ENCODE data around the gene SPPL2C.

GRCh38 chr17:45876539-45876938 lies 31.9 kb downstream of the SPPL2C start:
- TF ChIP-seq FOS (IDR thresholded peaks at IDR 0.05; ENCODE audit: borderline replicate concordance, extremely low read depth, insufficient read length) (no peak), CTCF (IDR thresholded peaks at IDR 0.05 in 2 of 3, conservative IDR thresholded peaks at IDR 0.05 in 1 of 3; ENCODE audit: control insufficient read depth in 2 of 3, extremely low read depth in 1 of 3, insufficient read depth in 1 of 3, low read depth in 3 of 3, low read length in 3 of 3) (no peak), NFIC (IDR thresholded peaks at IDR 0.05; ENCODE audit: low read depth, low read length) (no peak), IKZF1 (conservative IDR thresholded peaks at IDR 0.05) (no peak), YY1 (IDR thresholded peaks at IDR 0.05; ENCODE audit: low read depth, low read length) (no peak), CEBPB (IDR thresholded peaks at IDR 0.05; ENCODE audit: borderline replicate concordance in 1 of 2, low read depth in 2 of 2, low read length in 2 of 2) (no peak), PAX5 (IDR thresholded peaks at IDR 0.05; ENCODE audit: borderline replicate concordance, low read depth, low read length) (no peak), CREB1 (IDR thresholded peaks at IDR 0.05; ENCODE audit: low read depth) (no peak), GABPA (IDR thresholded peaks at IDR 0.05; ENCODE audit: low read depth) (no peak), NRF1 (conservative IDR thresholded peaks at IDR 0.05; ENCODE audit: low read depth, low read length) (no peak), SPI1 (IDR thresholded peaks at IDR 0.05; ENCODE audit: borderline replicate concordance, insufficient read depth, low read depth, low read length) (no peak), ZSCAN29 (IDR thresholded peaks at IDR 0.05) (no peak), POLR2A (IDR thresholded peaks at IDR 0.05; ENCODE audit: low read depth, low read length) (no peak), ZBED1 (IDR thresholded peaks at IDR 0.05; ENCODE audit: borderline replicate concordance) (no peak)
